HG02870 (cell line): ENCODE results near the gene SGMS2.

Experiments used
- ATAC-seq: cut with Tn5 transposase; IDR thresholded peaks from one replicate; pipeline ENCODE4 v1.9.1; 2021; ENCODE audit warnings: mild to moderate bottlenecking, moderate library complexity; ENCODE audit not compliant: unreplicated experiment

SGMS2 gene

DNA sequence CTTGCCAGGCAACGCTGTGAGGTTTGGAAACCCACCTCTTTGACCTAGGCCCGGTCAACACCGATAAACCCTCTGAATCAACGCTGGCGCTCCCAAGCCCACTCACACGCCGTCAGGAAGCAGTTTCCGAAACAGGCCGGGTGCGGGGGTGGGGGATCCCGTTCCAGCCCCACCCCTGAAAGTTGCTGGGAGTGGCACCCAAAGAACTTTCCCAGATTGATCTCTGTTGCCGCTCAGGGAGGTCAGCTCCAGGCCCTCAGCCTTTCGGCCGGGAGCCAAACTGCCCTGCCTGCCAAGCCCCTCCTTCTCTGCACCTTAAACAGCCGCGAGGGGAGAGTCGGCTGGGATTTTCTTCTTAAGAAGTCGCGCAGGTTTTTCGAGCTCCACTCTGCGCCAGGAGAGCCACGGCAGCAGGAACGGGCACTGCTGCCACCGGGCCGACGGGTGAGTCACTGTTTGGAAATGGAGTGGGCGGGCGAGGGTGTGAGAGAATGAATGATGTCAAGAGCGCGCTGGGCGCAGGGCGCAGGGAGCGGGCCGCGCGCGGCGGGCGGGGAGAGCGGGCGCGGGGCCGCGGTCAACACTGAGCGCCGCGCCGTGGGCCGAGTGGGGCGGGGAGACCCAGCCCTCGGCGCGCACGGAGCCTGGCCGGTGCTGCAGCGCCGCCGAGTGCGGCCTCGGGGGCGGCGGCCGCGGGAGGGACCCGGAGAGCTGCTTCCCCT is at the start of gene SGMS2:
SGMS2 (plus strand) TSS at position 583 of the 722 bp plus-strand sequence. CDS start 70,622 bp downstream, outside the sequence.
- ATAC-seq, result no peak

DNA sequence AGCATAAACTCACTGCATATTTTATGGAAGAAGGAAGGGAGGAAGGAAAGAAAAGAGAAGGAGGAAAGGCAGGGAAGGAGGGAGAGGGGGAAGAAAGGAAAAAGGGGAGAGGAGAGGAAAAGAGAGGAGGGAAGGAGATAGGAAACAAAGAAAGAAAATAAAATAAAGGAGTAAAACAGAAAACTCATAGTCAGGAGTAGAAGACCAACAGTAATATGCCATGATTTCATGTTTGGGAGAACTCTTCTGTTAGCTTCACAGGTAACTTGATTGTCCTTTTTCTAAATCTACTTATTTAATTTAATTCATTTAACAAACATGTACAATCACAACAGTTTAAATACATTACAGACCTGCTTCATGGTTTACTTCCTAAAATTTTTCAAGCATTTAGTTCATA is 46.8 kb upstream of the SGMS2 start:
- ATAC-seq, result no peak

DNA sequence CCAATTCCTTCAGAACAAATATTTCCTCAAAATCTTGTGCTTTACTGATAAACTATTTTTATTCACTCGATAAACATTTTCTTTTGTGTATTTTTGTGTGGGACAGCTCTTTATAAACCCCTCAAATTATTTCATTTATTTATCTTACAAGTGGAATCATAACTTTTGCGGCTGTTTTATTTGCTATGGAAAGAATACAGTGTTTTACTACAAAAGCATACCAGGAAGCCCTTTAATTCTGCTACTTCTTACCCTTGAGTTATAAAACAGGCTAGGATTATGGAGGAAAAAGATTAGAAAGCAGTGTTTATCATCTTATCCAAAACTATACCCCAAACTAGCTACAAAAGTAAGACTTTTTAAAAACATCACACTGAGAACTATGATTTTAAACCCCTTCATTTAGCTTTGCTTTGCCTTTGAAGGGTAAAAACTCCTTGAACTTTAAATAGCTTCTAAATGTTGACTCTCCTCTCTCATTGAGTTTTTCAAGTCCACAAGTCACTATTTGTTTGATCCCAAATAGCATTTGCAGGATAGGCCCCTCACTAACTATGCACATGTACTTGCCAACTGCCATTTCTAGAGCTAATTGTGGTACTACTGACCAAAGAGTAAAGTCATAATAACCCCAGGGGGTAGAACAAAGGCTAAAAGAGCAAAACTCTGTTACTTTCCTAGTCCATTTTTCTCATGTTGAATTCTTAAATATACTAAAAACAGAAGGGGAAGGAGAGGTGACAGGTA is 45.8 kb upstream of the SGMS2 start:
- ATAC-seq, result no peak

DNA sequence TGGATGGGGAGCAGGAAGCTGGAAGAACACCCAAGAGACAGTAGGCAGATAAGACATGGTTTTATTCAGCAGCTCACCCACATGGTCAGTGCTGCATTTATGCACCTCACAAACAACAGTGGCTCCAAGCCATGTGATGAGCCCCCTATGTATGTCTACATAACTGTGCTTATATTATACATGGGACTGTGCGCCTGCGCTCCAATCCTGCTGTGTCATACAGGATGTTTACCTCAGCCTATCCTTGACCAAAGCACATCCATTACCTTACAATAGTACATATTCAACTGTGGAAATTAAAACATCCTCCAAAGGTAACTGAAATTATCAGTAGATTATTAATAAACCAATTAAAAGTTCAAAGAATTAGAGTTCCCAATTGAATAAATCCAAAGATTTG is 44.1 kb upstream of the SGMS2 start:
- ATAC-seq, result no peak

- no peak for ATAC-seq
These were observed 32.8 kb upstream of the SGMS2 start for GRCh38 chr4:107791902-107792301.

GRCh38 chr4:107792711-107793110 is 32.0 kb upstream of the SGMS2 start:
- ATAC-seq, result no peak

GRCh38 chr4:107793996-107794395 is 30.7 kb upstream of the SGMS2 start:
- no peak for ATAC-seq

DNA sequence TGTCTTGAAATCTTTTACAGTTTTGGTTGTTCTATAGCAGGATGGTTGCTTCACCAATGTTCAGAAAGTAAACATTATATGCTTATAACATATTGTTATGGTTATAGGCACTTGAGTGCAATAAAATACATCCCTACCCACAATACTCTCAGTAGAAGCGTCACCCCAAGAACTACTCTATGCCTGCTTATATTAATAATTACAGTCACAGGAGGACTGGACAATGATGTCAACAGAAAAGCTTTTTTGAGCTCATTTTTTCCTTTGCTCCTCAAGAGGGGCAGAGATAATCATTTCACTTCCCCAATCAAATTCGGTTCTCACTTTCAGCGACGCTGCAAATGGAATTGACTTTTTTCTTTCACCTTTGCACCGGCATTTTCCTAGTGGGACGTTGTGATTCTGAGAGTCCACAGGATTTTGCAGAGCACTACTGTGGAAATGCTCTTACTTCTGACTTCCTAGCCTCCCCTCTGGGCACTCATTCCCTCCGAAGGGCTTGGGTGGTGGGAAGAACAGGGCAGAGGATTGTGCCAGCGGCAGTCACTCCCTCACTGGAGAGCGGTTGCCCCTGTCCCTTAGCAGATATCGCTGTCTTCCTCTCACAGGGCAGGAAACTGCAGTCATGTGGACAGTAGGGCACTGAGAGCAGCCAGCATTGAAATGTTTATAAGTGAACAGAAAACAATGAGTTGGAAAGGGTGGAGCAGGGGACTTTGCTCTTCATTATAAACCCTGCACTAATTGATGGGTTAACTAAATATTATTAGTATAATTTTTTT is 24.9 kb upstream of the SGMS2 start:
- no peak for ATAC-seq

DNA sequence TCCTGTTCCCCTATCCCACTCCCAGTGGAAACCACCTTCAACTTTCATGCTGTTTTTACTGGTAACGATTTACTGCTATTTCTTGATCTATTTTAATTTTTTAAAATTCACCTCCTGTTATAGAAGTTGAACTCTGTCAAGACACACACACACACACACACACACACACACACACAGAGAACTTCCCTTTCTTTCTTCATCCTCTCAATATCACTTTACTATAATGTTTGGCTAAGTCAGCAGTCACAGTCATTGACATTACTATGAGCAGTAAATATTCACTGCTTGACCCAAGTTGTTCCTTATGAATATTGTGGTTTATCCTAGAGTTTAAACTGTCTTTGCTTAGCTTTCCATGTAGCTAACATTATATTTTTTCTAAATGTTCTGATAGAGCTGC is 24.0 kb upstream of the SGMS2 start:
- ATAC-seq, result no peak

DNA sequence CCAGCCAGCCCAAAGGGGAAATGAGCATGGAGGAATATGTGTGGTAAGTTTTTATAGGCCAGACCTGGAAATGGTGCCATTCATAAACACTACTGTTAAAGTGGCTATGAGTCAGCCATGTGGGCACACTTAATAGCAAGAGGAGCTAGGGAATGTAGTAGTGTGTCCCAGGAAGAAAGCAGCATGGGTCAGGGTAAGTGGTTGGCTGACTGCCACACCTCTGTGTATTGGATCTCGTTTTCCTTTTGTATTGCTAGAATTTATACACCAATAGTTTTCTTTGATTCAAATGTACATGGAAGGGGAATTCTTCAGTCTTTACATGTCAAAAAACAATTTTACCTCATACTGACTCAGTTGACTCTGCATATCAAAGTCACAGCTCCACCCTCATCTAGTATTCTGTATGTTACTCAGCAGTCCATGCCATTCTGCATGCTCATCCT is 22.9 kb upstream of the SGMS2 start:
- no peak for ATAC-seq

DNA sequence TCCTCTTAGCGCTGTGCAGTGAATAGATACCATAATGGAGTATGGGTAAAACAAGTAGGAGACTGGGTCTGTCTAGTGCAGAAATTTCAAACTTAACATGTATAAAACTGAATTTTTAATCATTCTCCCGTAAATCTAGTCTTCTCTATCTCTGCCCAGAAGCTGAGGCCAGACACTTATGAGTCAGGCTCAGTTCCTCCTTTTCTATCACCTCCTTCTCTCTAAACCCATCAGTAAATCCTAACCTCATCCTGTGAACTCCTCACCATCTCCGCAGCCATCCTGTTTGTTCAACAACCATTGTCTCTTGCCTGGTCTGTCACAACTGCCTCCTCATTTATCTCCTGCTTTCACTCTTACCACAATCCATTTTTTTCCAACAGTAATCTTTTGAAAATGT is 19.8 kb upstream of the SGMS2 start:
- ATAC-seq, result no peak

DNA sequence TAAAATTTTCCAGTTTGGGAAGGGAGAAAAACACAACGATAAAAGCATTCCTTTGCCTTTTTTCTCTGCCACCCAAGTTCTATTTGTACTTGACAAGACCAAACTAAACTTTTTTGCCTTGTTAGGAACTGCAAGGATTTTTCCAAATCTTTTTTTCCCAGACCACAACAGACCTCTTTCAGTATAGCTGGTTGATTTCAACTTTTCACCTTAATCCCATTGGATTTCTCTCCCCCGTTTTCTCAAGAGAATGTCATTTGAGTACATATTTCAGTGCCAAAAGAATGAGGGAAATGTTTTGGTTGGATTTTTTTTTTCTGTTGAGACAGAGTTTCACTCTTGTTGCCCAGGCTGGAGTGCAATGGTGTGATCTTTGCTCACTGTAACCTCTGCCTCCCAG is 18.5 kb upstream of the SGMS2 start:
- no peak for ATAC-seq

DNA sequence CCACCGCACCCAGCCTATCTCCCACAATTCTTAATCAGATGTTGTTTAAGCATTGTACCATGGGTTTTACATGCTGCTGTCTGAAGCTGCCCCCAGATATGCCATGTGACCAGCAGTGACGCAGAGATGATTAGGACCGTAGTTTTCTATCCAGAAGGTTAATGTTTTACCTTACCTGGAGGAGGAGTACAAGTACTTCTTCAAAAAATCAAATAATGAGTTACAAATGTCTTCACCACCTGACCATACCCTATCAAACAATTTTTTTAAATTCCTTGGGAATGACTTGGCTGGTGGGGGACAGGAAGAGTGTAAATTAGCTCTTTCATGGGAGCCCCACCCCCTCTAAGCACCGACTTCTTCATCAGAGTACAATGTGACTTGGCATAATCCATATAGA is 16.2 kb upstream of the SGMS2 start:
- no peak for ATAC-seq

DNA sequence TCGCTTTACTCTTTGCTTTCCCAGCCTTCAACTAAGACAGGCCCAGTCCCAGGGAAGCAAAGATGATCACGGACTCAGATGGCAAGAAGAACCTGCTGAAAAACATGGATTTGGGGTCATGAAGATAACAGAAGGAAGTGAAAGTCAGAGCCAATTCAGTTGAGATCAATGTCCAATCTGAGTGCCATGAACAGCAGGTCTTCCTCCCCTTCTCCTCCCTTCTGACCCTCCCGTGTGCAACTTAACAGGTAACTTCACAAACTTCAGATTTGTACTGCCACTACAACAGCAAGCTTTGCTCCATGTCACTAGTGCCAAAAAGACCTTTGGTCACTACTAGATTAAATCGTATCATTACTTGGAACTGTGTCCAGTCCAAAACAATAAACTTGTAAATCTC is 15.5 kb upstream of the SGMS2 start:
- no peak for ATAC-seq

GRCh38 chr4:107814758-107815157 is 10.0 kb upstream of the SGMS2 start:
- no peak for ATAC-seq

- no peak for ATAC-seq
These were observed 9.6 kb upstream of the SGMS2 start for GRCh38 chr4:107815158-107815557.

- no peak for ATAC-seq
These were observed 6.3 kb upstream of the SGMS2 start for GRCh38 chr4:107818301-107818910.

DNA sequence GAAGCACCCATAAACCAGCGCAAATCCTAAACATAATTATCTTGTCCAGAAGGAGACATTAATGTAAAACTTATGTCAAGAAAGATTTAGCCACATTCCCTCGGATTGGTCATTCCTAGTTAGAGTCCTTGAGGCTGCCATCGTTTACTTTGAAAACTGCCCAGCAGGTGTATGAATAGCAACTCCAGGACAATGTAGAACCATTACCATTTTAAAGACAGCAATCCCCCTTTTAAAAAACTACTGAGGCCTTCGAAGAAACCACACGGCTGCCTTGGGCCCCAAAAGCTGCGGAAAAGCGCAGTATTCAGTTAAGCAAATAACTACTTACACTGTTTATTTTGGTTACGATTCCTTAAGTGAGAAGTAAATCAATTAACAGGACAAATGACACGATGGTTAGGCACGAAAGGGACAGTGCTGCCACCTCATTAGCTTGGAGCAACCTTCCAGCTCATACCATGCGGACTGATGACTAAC is 822 bp upstream of the SGMS2 start:
- no peak for ATAC-seq

DNA sequence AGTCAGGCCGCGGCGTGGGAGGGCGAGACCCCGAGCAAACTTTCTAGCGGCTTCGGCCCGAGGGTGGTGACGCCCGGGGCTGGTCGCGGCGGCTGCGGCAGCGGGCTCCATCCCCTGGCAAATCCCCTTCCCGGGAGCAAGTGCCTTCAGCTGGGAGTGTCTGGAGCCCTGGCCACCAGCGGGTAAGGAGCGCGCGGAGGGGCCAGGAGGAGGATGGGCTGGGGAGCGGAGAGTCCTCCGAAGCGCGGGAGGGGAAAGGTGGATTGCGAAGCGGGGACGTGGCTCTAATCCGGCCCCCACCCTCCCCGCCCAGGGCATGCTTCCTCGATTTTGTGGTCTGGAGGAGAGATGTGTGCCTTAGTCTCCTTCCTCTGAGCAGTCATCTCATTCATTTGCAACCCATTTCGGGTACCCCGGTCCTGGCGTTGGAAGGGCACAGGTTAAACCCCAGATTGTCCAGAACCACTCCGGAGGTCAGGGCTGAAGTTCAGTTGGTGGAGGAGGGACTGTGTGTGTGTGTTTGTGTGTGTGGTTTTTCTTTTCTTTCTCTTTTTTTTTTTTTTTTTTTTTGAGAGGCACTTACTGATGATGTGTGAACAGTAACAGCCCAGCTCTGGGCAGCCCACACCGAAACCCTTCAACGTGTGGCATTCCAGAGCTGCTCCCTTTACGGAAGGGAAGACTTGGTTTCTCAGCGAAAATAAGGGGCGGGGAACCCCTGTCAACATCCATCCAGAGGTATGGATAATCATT is 516 bp downstream of the SGMS2 start:
- no peak for ATAC-seq

GRCh38 chr4:107826421-107826980 is 1.8 kb downstream of the SGMS2 start:
- no peak for ATAC-seq
